Measurements from ENCODE around the gene ST3GAL2.

Gene ST3GAL2

DNA sequence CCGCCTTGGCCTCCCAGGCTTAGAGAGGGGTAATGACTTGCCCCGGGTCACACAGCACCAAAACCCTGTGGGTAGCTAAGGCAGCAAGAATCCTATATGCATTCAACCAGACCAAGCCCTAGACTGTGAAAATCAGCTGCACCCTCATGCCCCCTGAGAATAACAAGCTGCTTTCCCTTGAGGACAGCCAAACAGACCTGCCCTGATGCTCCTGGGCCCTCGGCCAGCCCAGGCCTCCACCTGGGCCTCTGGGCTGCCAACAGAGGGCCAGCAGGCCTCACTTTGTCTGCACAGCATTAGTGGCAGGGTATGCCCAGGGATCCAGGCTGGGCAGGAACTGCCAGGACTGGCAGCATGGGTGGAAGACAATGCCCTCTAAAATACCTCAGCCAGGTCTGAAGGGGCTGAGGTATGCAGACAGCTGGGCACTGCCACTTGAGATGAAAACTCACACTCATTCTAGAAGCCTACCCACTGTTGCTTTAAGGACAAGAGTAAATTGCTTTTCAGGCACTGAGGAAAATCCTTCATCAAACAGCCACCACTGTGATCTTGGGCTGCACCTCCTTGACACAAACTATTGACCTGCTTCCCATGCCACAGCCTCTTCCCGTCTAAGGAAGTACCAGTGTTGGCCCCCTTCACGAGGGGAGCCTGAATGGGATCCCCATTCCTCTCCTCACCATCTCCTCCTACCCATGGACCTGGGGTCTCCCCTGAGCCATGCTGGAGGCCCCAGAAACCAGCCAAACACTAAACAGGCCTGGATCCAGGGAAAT lies 8.8 kb downstream of the ST3GAL2 start:
- no peak for FAIRE-seq
- no peak for DNase-seq (ENCODE audit: insufficient read length, low spot score)
- TF ChIP-seq SPI1 (IDR thresholded peaks at IDR 0.05; ENCODE audit: low read depth, low read length) (no peak), POU2F2 (IDR thresholded peaks at IDR 0.05; ENCODE audit: low read depth, low read length) (no peak), POLR2A (IDR thresholded peaks at IDR 0.05; ENCODE audit: low read depth, low read length) (0 out of 2 replicates have a peak, but pooled peaks have one; percentile 14), POLR2AphosphoS5 (IDR thresholded peaks at IDR 0.05; ENCODE audit: low read depth, low read length) (0 out of 2 replicates have a peak, but pooled peaks have one; percentile 24)

DNA sequence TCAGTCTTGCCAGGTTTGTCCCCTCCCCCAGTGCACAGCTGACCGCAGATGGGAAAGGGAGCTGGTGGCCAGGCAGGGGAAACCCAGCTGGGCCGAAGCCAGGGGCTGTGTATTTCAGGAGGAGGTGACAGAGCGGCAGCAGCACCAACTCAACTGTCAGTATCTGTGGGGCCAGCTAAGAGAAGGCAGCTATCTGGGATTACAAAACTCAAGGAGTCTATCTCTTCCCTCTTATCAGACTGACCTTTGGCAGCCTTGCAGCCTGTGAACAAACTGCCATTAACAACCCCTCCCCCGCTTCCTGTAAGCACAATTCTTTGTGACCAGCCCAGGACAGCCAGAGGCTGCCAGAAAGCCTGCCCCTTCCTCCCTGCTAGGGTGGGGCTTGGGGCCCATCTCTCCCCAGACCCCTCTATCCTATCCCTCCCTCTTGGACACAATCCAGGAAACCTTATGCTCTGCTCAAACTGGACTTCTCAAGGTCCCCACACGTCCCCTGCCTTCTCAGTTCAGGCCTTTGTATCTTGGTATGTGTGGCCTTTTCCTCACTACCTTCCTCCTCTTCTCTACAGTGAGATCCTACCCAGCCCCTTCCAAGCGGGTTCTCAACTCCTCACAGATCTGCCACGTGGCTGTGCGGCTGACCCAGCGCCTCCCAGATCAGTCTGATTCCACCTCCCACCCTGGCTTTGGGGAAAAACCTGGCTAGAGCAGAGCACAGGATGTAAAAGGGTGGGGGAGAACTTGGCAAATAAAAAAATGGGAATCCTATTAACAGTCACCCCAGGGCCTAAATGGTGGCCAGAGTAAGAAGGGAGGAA lies 10.5 kb downstream of the ST3GAL2 start:
- peak; percentile 72 for FAIRE-seq
- no peak for DNase-seq (ENCODE audit: insufficient read length, low spot score)
- TF ChIP-seq POLR2AphosphoS5 (IDR thresholded peaks at IDR 0.05; ENCODE audit: low read depth, low read length) (peak; percentile 86), TAF1 (IDR thresholded peaks at IDR 0.05; ENCODE audit: low read depth, low read length) (peak; percentile 57; the same call in 1 of the 2 replicates), POLR2A (IDR thresholded peaks at IDR 0.05; ENCODE audit: low read depth, low read length) (peak; percentile 78), SPI1 (IDR thresholded peaks at IDR 0.05; ENCODE audit: low read depth, low read length) (no peak), PAX5 (IDR thresholded peaks at IDR 0.05; ENCODE audit: insufficient read depth, low read length, severe bottlenecking) (peak; percentile 3), POU2F2 (IDR thresholded peaks at IDR 0.05; ENCODE audit: low read depth, low read length) (peak; percentile 37; the same call in 1 of the 2 replicates)

- FAIRE-seq (no peak), DNase-seq (ENCODE audit: insufficient read length, low spot score) (no peak)
- TF ChIP-seq POLR2AphosphoS5 (IDR thresholded peaks at IDR 0.05; ENCODE audit: low read depth, low read length) (no peak), TAF1 (IDR thresholded peaks at IDR 0.05; ENCODE audit: low read depth, low read length) (no peak), SPI1 (IDR thresholded peaks at IDR 0.05; ENCODE audit: low read depth, low read length) (no peak), PAX5 (IDR thresholded peaks at IDR 0.05; ENCODE audit: insufficient read depth, low read length, severe bottlenecking) (no peak), POLR2A (IDR thresholded peaks at IDR 0.05; ENCODE audit: low read depth, low read length) (no peak), POU2F2 (IDR thresholded peaks at IDR 0.05; ENCODE audit: low read depth, low read length) (no peak)
These were observed 11.1 kb downstream of the ST3GAL2 start for GRCh38 chr16:70427786-70428177.

- FAIRE-seq (no peak), DNase-seq (ENCODE audit: insufficient read length, low spot score) (no peak)
- TF ChIP-seq PAX5 (IDR thresholded peaks at IDR 0.05; ENCODE audit: insufficient read depth, low read length, severe bottlenecking) (no peak), TAF1 (IDR thresholded peaks at IDR 0.05; ENCODE audit: low read depth, low read length) (no peak), SPI1 (IDR thresholded peaks at IDR 0.05; ENCODE audit: low read depth, low read length) (no peak)
These were observed 16.4 kb downstream of the ST3GAL2 start for GRCh38 chr16:70422543-70422942.

GRCh38 chr16:70421473-70422311 lies 17.2 kb downstream of the ST3GAL2 start:
- no peak for FAIRE-seq
- TF ChIP-seq POU2F2 (IDR thresholded peaks at IDR 0.05; ENCODE audit: low read depth, low read length) = no peak
- TF ChIP-seq SPI1 (IDR thresholded peaks at IDR 0.05; ENCODE audit: low read depth, low read length) = no peak
- TF ChIP-seq TAF1 (IDR thresholded peaks at IDR 0.05; ENCODE audit: low read depth, low read length) = no peak
- TF ChIP-seq PAX5 (IDR thresholded peaks at IDR 0.05; ENCODE audit: insufficient read depth, low read length, severe bottlenecking) = no peak
- no peak for TF ChIP-seq POLR2A (IDR thresholded peaks at IDR 0.05; ENCODE audit: low read depth, low read length)
- no peak for TF ChIP-seq POLR2AphosphoS5 (IDR thresholded peaks at IDR 0.05; ENCODE audit: low read depth, low read length)
- DNase-seq (ENCODE audit: insufficient read length, low spot score) = no peak

- DNase-seq (ENCODE audit: insufficient read length, low spot score) = no peak
- FAIRE-seq = no peak
- TF ChIP-seq POLR2AphosphoS5 (IDR thresholded peaks at IDR 0.05; ENCODE audit: low read depth, low read length) (no peak), TAF1 (IDR thresholded peaks at IDR 0.05; ENCODE audit: low read depth, low read length) (no peak), POLR2A (IDR thresholded peaks at IDR 0.05; ENCODE audit: low read depth, low read length) (no peak), PAX5 (IDR thresholded peaks at IDR 0.05; ENCODE audit: insufficient read depth, low read length, severe bottlenecking) (no peak), SPI1 (IDR thresholded peaks at IDR 0.05; ENCODE audit: low read depth, low read length) (no peak), POU2F2 (IDR thresholded peaks at IDR 0.05; ENCODE audit: low read depth, low read length) (no peak)
These were observed 17.9 kb downstream of the ST3GAL2 start for GRCh38 chr16:70421014-70421413.

- no peak for FAIRE-seq
- TF ChIP-seq POU2F2 (IDR thresholded peaks at IDR 0.05; ENCODE audit: low read depth, low read length) (no peak), POLR2AphosphoS5 (IDR thresholded peaks at IDR 0.05; ENCODE audit: low read depth, low read length) (no peak)
- no peak for DNase-seq (ENCODE audit: insufficient read length, low spot score)
These were observed 19.2 kb downstream of the ST3GAL2 start for GRCh38 chr16:70419384-70420327.

- DNase-seq (ENCODE audit: insufficient read length, low spot score) (no peak), FAIRE-seq (no peak)
- TF ChIP-seq POU2F2 (IDR thresholded peaks at IDR 0.05; ENCODE audit: low read depth, low read length) (no peak), PAX5 (IDR thresholded peaks at IDR 0.05; ENCODE audit: insufficient read depth, low read length, severe bottlenecking) (no peak), POLR2A (IDR thresholded peaks at IDR 0.05; ENCODE audit: low read depth, low read length) (no peak), TAF1 (IDR thresholded peaks at IDR 0.05; ENCODE audit: low read depth, low read length) (no peak), POLR2AphosphoS5 (IDR thresholded peaks at IDR 0.05; ENCODE audit: low read depth, low read length) (no peak), SPI1 (IDR thresholded peaks at IDR 0.05; ENCODE audit: low read depth, low read length) (no peak)
These were observed 19.9 kb downstream of the ST3GAL2 start for GRCh38 chr16:70418993-70419318.
